WTC11 (cell line): ENCODE measurements around the gene EDN1.

Source experiments
- CTCF ChIP-seq: fragments of 200-600 bp; IDR thresholded peaks from 2 replicates; pipeline ENCODE4 v1.8.0; 2022; ENCODE audit warnings: antibody characterized with exemption
- MYBL2 ChIP-seq: sonication (generic); formaldehyde crosslinking; IDR thresholded peaks from 2 replicates; pipeline ENCODE4 v1.8.1; 2023; ENCODE audit warnings: mild to moderate bottlenecking, moderate library complexity, missing genetic modification reagents
- USF2 ChIP-seq: sonication (generic); formaldehyde crosslinking; IDR thresholded peaks from 2 replicates; pipeline ENCODE4 v1.8.1; 2023; ENCODE audit warnings: mild to moderate bottlenecking, missing genetic modification reagents, moderate library complexity

GRCh38 chr6:12283904-12284303 is 6.3 kb upstream of the EDN1 start:
- TF ChIP-seq CTCF = no peak
- TF ChIP-seq USF2 (CRISPR knock-in tag) = no peak
- TF ChIP-seq MYBL2 = no peak
